Trophoblast cell (in vitro differentiated cells and primary cell): Measurements from ENCODE around the gene SHROOM3.

Experiments
- DNase-seq, 2 donors: peaks; one replicate each; pipeline ENCODE4 v3.0.0-alpha.2; 2016
- H2AFZ ChIP-seq: 2 replicates; pipeline ENCODE4 v1.6.1; 2013; ENCODE audit warnings: low read length, moderate library complexity, mild to moderate bottlenecking; ENCODE audit not compliant: insufficient read depth, poor library complexity
- H2AK5ac ChIP-seq: 2 replicates; pipeline ENCODE4 v1.6.1; 2013; ENCODE audit warnings: mild to moderate bottlenecking, low read length
- H2BK120ac ChIP-seq: 2 replicates; pipeline ENCODE4 v1.6.1; 2013; ENCODE audit warnings: low read length, mild to moderate bottlenecking, moderate library complexity; ENCODE audit not compliant: insufficient read depth, poor library complexity
- H2BK12ac ChIP-seq: 2 replicates; pipeline ENCODE4 v1.6.1; 2013; ENCODE audit warnings: mild to moderate bottlenecking, low read length, moderate library complexity
- H2BK5ac ChIP-seq: 2 replicates; pipeline ENCODE4 v1.6.1; 2013; ENCODE audit warnings: low read length, low read depth, moderate library complexity, mild to moderate bottlenecking; ENCODE audit not compliant: poor library complexity
- H3K14ac ChIP-seq: 2 replicates; pipeline ENCODE4 v1.6.1; 2013; ENCODE audit warnings: mild to moderate bottlenecking, low read length
- H3K18ac ChIP-seq: 2 replicates; pipeline ENCODE4 v1.6.1; 2013; ENCODE audit warnings: mild to moderate bottlenecking, low read length
- H3K23ac ChIP-seq: 2 replicates; pipeline ENCODE4 v1.6.1; 2013; ENCODE audit warnings: low read length
- H3K27ac ChIP-seq: 2 replicates; pipeline ENCODE4 v1.5.1; 2013; ENCODE audit warnings: low read depth, mild to moderate bottlenecking, inconsistent platforms, low read length, moderate library complexity
- H3K27me3 ChIP-seq: 2 replicates; pipeline ENCODE4 v1.6.1; 2013; ENCODE audit warnings: inconsistent platforms, mild to moderate bottlenecking, low read length, moderate library complexity; ENCODE audit not compliant: insufficient read depth
- H3K36me3 ChIP-seq, 2 experiments: 1 replicate in 1 of 2; 2 replicates in 1 of 2; pipeline ENCODE4 v1.6.1; 2013; ENCODE audit warnings: low read length in 2 of 2, mild to moderate bottlenecking in 2 of 2, moderate library complexity in 1 of 2; ENCODE audit not compliant: insufficient read depth in 2 of 2, control insufficient read depth in 1 of 2
- H3K4ac ChIP-seq: 2 replicates; pipeline ENCODE4 v1.6.1; 2013; ENCODE audit warnings: low read depth, mild to moderate bottlenecking, low read length, moderate library complexity
- H3K4me1 ChIP-seq, 2 experiments: 1 replicate in 1 of 2; 2 replicates in 1 of 2; pipeline ENCODE4 v1.6.1; 2013; ENCODE audit warnings: low read length in 2 of 2, mild to moderate bottlenecking in 2 of 2, moderate library complexity in 1 of 2; ENCODE audit not compliant: insufficient read depth in 2 of 2, control insufficient read depth in 1 of 2
- H3K4me2 ChIP-seq: 2 replicates; pipeline ENCODE4 v1.6.1; 2013; ENCODE audit warnings: inconsistent platforms, mild to moderate bottlenecking, low read length, moderate library complexity
- H3K4me3 ChIP-seq: 2 replicates; pipeline ENCODE4 v1.5.1; 2013; ENCODE audit warnings: mild to moderate bottlenecking, low read depth, low read length, inconsistent platforms
- H3K79me1 ChIP-seq: one replicate; pipeline ENCODE4 v1.6.1; 2013; ENCODE audit warnings: low read length
- H3K79me2 ChIP-seq: 2 replicates; pipeline ENCODE4 v1.6.1; 2013; ENCODE audit warnings: low read length, mild to moderate bottlenecking; ENCODE audit not compliant: control insufficient read depth, insufficient read depth, poor library complexity
- H3K9ac ChIP-seq: 2 replicates; pipeline ENCODE4 v1.6.1; 2013; ENCODE audit warnings: mild to moderate bottlenecking, low read length
- H3K9me3 ChIP-seq: 2 replicates; pipeline ENCODE4 v1.6.1; 2013; ENCODE audit warnings: low read depth, mild to moderate bottlenecking, control low read depth, inconsistent platforms, low read length; ENCODE audit not compliant: insufficient read depth
- H4K12ac ChIP-seq: 2 replicates; pipeline ENCODE4 v1.6.1; 2013; ENCODE audit warnings: low read depth, mild to moderate bottlenecking, low read length, moderate library complexity
- H4K8ac ChIP-seq: 2 replicates; pipeline ENCODE4 v1.6.1; 2013; ENCODE audit warnings: low read depth, mild to moderate bottlenecking, low read length, moderate library complexity
- H4K91ac ChIP-seq: one replicate; pipeline ENCODE4 v1.6.1; 2013; ENCODE audit warnings: low read depth, mild to moderate bottlenecking, low read length, moderate library complexity
- WGBS: extraction: QIAGEN DNeasy Blood & Tissue Kit; methylation state at CpG from one replicate; pipeline ENCODE4 v1.1.7; 2013; ENCODE audit warnings: missing lambda C conversion rate; ENCODE audit not compliant: insufficient read length, insufficient coverage; ENCODE audit errors: extremely low coverage; 5-methylcytosine and 5-hydroxymethylcytosine counted together

SHROOM3 gene

DNA sequence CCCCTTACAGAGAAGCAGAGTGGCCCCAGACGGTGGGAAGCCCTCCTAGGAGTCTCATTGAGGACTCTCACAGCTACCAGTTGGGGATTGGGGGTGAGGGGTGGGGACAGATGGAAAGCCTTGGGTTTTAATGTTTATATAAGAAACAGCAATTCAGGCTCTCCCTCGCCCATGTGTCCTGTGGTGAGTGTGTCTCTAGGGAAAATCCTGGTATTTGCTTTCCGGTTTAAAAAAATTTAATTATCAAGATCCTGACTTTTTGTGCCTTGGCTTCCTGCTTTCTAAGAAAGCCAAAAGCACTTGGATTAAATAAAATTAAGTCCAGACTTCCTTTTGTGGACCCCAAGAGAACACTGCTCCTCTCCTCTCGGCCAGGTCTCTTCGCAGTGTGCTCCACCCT, 369.1 kb downstream of the SHROOM3 start:
- Histone ChIP-seq H3K4me3 (no peak overlapping the region), H3K27me3 (no peaks in the 10 kb centered on the region), H3K36me3 (no peaks in the 10 kb centered on the region), H4K8ac (no peak overlapping the region), H3K4me1 (peaks cover 18 to 24% of the 10 kb centered on the region in 2 experiments), H3K79me2 (no peaks in the 10 kb centered on the region), H3K79me1 (peaks cover 20% of the 10 kb centered on the region), H2BK5ac (peak overlapping the region; percentile 21), H4K91ac (peak overlapping the region; percentile 36), H4K12ac (no peak overlapping the region), H2BK120ac (peak overlapping the region; percentile 61), H3K9me3 (peaks cover 4% of the 10 kb centered on the region), H2AFZ (no peak overlapping the region), H2BK12ac (peak overlapping the region; percentile 63), H3K18ac (peak overlapping the region; percentile 33), H3K23ac (no peak overlapping the region), H3K14ac (no peak overlapping the region), H3K9ac (no peak overlapping the region), H3K27ac (peak overlapping the region; percentile 1), H3K4me2 (no peak overlapping the region), H3K4ac (no peak overlapping the region), H2AK5ac (peak overlapping the region; percentile 59)
- DNase-seq = no peak
- no CpG with 5 or more reads among the region's 5 CpGs for WGBS

DNA sequence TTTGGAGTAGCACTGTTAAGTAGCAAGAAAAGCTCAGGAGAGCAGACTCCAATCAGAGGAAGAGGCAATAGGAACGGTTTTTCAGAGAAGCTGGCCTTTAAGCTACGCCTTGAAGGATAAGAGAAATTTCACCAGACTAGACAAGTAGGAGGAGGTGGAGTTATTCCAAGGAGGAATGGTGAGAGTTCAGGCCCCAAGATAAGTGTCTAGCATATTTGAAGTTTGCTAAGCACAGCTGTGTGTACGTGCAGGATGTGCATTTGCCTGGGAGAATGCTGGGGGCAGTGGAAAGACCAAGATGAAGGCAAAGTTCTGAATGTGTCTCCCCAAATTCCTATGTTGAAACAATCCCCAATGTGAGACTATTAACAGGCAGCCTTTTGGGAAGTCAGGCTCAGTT, 371.3 kb downstream of the SHROOM3 start:
- no peak overlapping the region for H3K4me3 ChIP-seq
- H3K14ac ChIP-seq = no peak overlapping the region
- no peak overlapping the region for H3K23ac ChIP-seq
- no peak overlapping the region for H3K9ac ChIP-seq
- peak; percentile 57 to 68 for DNase-seq
- H3K79me2 ChIP-seq = no peaks in the 10 kb centered on the region
- no peaks in the 10 kb centered on the region for H3K36me3 ChIP-seq
- H2BK120ac ChIP-seq = no peak overlapping the region
- H3K18ac ChIP-seq = no peak overlapping the region
- no peak overlapping the region for H4K8ac ChIP-seq
- no peak overlapping the region for H2BK12ac ChIP-seq
- no peak overlapping the region for H2AK5ac ChIP-seq
- WGBS = no CpG with 5 or more reads among the region's 3 CpGs
- no peak overlapping the region for H2AFZ ChIP-seq
- no peak overlapping the region for H4K91ac ChIP-seq
- peaks cover 19% of the 10 kb centered on the region for H3K79me1 ChIP-seq
- no peak overlapping the region for H3K4ac ChIP-seq
- no peak overlapping the region for H3K4me2 ChIP-seq
- no peak overlapping the region for H4K12ac ChIP-seq
- peaks cover 18 to 24% of the 10 kb centered on the region in 2 experiments for H3K4me1 ChIP-seq
- no peaks in the 10 kb centered on the region for H3K27me3 ChIP-seq
- peaks cover 4% of the 10 kb centered on the region for H3K9me3 ChIP-seq
- no peak overlapping the region for H3K27ac ChIP-seq
- no peak overlapping the region for H2BK5ac ChIP-seq

DNA sequence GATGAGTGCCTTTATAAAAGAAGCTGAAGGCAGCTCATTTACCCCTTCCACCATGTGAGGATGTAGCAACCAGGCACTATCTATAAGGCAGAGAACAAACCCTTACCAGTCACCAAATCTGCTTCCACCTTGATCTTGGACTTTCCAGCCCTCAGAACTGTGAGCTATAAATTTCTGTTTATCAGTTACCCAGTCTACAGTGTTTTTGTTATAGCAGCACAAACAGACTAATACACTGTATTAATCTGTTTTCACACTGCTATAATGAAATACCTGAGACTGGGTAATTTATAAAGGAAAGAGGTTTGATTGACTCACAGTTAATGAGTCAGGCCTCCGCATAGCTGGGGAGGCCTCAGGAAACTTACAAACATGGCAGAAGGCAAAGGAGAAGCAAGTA, 371.7 kb downstream of the SHROOM3 start:
- H2BK120ac ChIP-seq = no peak overlapping the region
- no peak overlapping the region for H4K12ac ChIP-seq
- no peak overlapping the region for H3K9ac ChIP-seq
- no peak overlapping the region for H3K4me3 ChIP-seq
- peaks cover 14 to 21% of the 10 kb centered on the region in 2 experiments for H3K4me1 ChIP-seq
- H3K79me1 ChIP-seq = peaks cover 15% of the 10 kb centered on the region
- no peak overlapping the region for H3K14ac ChIP-seq
- H2AK5ac ChIP-seq = no peak overlapping the region
- no peak overlapping the region for H3K4me2 ChIP-seq
- no peak overlapping the region for H3K27ac ChIP-seq
- H3K23ac ChIP-seq = no peak overlapping the region
- H2AFZ ChIP-seq = no peak overlapping the region
- no peak overlapping the region for H4K91ac ChIP-seq
- no peak overlapping the region for H2BK12ac ChIP-seq
- H3K4ac ChIP-seq = no peak overlapping the region
- H3K36me3 ChIP-seq = no peaks in the 10 kb centered on the region
- no peaks in the 10 kb centered on the region for H3K27me3 ChIP-seq
- WGBS = no CpG with 5 or more reads among the region's 1 CpG
- peaks cover 4% of the 10 kb centered on the region for H3K9me3 ChIP-seq
- H3K79me2 ChIP-seq = no peaks in the 10 kb centered on the region
- no peak overlapping the region for H2BK5ac ChIP-seq
- peak in 1 of 2 donors; percentile 11 for DNase-seq
- no peak overlapping the region for H4K8ac ChIP-seq
- no peak overlapping the region for H3K18ac ChIP-seq

DNA sequence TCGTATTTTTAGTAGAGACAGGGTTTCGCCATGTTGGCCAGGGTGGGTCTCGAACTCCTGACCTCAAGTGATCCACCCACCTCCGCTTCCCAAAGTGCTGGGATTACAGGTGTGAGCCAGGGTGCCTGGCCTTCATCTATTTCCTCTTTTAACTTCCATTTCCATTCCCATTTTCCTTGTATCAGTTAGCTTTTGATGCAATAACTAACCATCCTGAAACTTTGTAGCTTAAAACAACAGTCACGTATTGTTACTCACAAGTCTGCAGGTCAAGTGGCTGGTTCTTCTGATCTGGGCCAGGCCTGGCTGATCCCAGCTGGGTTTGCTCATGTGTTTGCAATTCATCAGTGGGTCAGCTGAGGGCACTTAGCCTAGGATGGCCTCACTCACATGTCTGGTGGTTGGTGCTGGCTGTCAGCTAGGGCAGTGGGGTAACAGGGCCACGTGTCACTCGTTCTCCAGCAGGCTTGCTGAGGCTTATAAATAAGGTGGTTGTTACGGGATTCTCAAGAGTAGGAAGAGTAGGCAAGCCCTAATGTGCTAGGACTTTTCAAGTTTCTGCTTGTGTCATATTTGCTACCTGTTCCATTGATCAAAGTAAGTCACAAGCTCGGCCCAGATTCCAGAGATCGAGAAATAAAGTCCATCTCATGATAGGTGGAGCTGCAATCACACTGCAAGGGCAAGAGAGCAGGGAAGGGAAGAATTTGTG, 374.7 kb downstream of the SHROOM3 start:
- H3K79me2 ChIP-seq = no peaks in the 10 kb centered on the region
- H3K4ac ChIP-seq = no peak overlapping the region
- H3K23ac ChIP-seq = no peak overlapping the region
- H3K9me3 ChIP-seq = peaks cover 4% of the 10 kb centered on the region
- no peak overlapping the region for H3K9ac ChIP-seq
- no peak overlapping the region for H4K12ac ChIP-seq
- H3K14ac ChIP-seq = no peak overlapping the region
- no peak overlapping the region for H3K27ac ChIP-seq
- no peak overlapping the region for H2BK5ac ChIP-seq
- H3K27me3 ChIP-seq = no peaks in the 10 kb centered on the region
- no peak overlapping the region for H3K4me3 ChIP-seq
- no peak overlapping the region for H2AFZ ChIP-seq
- no peak overlapping the region for H4K91ac ChIP-seq
- no peak overlapping the region for H3K4me2 ChIP-seq
- H2BK120ac ChIP-seq = no peak overlapping the region
- H2BK12ac ChIP-seq = no peak overlapping the region
- no peak overlapping the region for H4K8ac ChIP-seq
- no peak overlapping the region for H2AK5ac ChIP-seq
- WGBS = no CpG with 5 or more reads among the region's 10 CpGs
- H3K18ac ChIP-seq = no peak overlapping the region
- DNase-seq = peak; percentile 55 to 64
- H3K36me3 ChIP-seq = no peaks in the 10 kb centered on the region
- H3K4me1 ChIP-seq = peaks cover 2 to 6% of the 10 kb centered on the region in 2 experiments
- peaks cover 2% of the 10 kb centered on the region for H3K79me1 ChIP-seq
